8988T (cell line): ENCODE results near the gene NAALADL2.
"Not testable (repeated sequence)": the region's sequence is repeated elsewhere in the genome, so short reads cannot be mapped to it uniquely, and the experiment has no call there.

Experiments
- DNase-seq: peaks from one replicate; pipeline ENCODE4 v3.0.0; 2011

The NAALADL2 gene

DNA sequence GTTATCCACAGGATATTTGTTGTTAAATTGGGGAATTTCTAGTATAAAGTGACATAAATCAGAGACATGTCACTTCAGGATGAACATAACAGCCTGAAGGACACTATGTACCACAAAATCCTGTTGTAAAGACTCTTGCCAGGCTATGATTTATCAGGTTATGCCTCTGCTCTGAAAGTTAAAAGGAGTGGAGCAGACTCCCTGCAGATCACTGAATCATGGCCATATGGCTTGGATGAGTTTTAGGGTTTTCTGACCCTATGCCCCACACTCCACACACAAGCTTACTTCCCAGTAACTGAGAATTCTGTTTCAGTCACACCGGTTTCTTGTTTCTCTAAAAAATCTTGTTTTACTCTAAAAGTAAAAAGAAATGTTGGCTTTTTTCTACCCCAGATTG, 869.4 kb downstream of the NAALADL2 start:
- DNase-seq = no peak

DNA sequence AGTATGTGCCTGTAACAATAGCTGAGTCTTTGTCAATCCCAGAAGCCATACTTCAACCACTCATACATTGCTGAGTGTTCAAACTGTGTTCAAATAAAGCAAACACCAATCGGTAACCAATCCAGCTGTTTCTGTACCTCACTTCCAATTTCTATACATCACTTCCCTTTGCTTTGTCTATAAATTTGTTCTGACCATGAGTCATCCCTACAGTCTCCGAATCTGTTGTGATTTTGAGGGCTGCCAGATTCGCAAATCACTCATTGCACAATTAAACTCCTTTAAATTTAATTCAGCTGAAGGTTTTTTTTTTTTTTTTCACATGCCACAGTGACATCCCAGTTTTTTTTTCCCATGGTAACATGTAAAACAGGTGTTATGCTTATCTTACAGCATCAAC, 870.3 kb downstream of the NAALADL2 start:
- no peak for DNase-seq

DNA sequence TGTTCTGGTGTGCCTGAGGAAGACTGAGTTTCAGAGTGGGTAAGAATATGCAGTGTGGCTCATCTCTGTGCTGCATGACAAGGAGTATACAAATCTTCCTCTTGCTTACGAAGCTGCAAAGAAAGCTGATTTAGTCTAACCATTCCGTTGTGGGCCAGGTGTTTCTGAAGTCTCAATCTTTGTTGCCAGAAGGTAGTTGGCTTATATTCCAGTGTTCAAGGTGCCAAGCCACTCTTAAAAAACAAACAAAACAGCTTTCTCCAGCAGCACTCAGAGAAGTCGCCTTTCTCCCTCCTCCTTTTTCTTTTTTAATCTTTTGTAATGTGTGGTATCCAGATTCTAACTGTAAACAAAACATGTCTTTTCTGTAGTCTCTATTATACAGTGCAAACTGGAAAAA, 872.4 kb downstream of the NAALADL2 start:
- no peak for DNase-seq

DNA sequence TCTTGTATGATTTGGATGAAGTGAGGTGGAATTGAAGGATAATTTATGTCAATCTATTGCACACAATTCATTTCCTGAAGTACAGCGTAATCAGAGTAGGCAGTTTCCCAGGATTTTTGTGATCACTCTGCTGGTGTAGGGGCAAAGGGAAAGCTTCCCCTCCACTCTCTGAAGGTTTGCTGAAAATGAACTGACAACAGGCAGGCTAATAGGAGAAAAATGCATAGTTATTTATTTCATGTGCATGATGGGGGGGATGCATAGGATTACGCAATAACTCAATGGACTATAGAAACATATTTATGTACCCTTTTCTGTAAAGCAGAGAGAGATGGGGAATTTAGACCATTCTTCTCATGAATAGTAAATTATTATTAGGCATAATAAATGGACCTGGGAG, 872.9 kb downstream of the NAALADL2 start:
- no peak for DNase-seq

DNA sequence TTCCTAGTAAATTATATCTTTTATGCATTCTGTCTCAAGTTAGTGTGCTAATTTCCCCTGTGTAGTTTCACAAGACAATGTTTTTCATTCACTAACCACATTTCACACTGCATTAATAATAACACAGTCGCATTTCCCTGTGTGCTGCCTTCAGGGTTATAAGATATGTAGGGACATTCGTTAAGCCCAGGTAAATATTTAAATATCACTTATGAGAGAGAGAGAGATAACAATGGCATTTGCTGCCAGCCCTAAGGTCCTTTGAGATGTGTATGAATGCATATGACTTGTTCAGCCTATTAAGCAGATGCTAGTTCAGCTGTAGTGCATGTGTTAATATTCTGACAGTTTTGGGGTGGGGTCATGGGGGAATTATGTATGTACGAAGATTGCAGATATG, 876.7 kb downstream of the NAALADL2 start:
- no peak for DNase-seq

DNA sequence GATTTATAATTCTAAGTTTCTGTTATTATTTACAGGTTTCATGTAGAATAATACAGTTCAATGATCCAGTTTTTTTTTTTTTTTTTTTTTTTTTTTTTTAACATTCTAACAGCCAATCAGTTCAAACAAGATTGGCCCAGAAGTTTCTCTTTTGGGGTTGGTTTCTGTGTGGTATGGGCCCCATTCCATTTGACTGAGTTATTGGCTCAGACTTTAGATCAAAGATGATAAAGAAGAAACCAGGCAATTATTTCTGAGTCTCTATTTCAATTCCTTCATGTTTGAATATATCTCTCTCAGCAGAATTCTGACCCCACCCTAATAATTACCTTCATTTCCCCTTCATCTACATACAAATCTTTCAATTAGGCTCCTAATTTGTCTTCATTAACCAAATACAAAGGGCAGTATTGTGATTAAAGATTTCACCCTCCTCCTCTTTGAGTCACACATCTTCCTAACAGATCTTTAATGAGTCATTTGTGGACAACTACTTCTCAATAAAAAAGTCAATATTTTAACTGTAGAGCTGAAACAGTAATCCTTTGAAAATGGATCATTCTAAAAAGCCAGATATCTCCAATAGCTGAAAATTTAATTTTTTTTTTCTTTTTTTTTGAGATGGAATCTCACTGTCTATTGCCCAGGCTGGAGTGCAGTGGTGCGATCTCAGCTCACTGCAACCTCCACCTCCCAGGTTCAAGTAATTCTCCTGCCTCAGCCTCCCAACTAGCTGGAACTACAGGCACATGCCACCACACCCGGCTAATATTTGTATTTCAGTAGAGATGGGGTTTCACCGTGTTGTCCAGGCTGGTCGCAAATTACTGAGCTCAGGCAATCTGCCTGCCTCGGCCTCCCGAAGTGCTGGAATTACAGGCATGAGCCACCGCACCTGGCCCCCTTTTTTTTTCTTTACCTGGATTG, 878.8 kb downstream of the NAALADL2 start:
- no peak for DNase-seq

DNA sequence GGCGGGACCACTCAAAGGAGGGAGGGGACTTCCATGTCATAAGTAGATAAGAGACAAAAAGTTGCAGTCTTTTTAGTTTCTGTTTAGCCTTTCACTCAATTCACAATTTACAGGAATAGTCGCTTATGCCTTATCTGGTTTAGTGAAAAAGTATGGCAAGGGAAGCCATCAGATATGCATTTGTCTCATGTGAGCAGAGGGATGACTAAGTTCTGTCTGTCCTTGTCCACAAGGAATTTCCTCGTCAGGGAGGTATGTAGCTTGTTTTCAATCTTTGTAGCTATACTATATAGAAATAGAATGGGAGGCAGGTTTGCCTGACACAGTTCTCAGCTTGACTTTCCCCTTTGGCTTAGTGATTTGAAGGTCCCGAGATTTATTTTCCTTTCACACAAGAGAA, 882.8 kb downstream of the NAALADL2 start:
- DNase-seq = no peak

DNA sequence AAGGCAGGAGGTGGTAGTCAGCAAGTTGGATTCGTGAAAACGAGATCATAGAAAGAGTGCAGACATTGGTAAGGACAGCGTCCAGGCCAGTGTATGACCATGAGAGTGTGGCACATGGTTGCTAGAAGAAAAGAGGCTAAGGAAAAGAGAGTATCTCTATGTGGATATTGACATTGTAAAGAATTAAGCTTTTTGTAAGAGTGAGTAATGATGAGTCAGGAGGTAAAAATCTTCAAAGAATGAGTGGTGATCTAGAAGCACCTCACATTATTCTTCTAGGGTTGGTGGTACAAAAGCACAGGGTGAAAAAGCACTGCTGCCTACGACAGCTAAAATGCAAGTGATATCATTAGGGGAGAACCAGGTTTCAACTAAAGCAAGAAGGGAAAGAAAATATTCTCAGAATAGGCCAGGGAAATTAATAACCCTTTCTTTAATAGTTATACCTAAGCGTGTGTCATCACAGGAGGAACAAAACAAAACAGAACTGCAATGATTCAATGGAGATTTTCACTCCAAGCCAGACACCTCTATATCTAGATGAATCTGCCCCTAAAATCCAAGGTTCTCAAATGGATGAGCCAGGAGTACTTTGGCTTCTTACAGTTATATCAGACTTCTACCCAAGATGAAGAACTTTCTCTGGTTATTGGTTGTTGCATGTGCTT, 884.7 kb downstream of the NAALADL2 start:
- peak; percentile 7 for DNase-seq

DNA sequence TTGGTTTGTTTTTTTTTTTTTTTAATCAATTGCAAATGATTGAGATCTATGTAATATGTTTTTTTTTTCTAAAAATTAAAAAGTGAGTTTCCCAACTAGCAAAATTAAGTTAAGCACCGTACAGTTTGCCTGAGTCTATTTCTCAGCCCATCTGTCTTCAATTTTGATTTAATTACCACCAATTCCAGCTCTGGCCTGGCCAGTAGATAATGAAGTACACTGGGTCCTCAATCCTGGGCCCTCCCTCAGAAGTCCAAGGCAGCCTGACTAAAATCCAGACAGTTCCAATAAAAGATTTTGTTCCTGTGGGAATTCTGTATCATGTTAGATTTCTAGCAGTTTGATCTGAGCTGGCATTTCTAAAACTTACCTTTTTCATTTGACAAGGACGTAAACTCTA, 887.2 kb downstream of the NAALADL2 start:
- DNase-seq = no peak

DNA sequence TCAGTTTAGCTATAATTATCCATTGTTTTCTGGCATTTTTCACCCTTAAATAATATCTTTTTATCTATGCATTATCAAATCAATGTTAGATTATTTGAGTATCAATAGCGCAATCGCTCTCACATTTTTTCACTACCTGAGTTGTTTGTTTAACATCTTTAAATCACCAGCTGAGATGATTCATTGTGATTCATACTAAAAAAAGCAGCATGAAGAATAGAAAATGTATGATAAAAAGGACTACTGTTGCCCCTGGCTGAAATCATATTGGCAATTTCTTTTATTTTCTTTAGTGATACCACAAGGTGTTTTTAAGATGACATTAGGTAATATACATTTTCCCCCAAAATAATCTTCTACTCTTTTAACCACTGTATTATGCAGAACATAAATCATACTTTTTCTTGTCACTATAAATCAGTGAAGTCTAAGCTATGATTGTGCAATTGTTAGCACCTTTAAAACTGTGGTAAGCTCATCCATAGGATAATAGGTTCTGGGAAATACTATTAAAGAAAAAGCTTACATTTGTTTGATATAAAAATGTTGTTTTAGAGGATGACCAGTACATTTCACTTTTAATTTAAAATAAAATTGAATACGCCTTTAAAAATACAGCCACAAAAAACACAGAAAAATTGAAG, 889.1 kb downstream of the NAALADL2 start:
- no peak for DNase-seq

DNA sequence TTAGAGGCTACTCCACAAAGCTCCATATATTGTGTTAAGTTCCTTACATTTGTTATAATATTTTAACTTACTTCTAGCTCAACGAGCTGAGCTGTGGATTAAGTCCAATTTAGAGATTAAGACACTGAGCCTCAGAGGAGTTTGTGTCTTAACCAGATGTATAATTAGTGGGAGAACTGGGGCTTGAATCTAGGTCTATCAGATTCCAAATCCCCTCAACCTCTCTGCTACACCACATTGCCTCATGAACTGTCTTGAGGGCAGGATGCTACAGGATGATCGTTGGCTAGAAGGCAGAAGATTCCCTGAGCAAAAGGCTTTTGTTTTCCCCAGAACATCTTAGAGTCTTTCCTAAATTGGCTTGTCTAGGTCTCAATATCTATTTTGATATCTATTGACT, 890.8 kb downstream of the NAALADL2 start:
- DNase-seq = no peak

DNA sequence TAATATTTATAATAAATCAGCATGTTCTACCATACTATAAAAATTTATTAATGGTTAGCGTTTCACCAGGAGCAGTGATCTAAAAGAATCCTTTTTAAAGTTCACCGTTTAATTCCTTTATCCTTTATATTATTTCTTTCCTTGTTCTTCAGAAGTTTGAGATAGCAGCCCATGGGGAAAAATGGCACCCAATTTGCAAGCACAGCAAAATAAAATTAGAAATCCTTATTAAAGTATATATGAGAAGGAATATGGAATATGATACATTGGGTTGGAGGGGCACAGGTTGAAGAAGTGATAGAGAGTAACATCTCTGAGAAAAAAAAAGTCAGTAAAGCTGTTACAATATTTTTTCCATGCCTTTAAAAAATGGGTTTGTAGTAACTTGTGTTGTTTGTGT, 892.0 kb downstream of the NAALADL2 start:
- DNase-seq = no peak

DNA sequence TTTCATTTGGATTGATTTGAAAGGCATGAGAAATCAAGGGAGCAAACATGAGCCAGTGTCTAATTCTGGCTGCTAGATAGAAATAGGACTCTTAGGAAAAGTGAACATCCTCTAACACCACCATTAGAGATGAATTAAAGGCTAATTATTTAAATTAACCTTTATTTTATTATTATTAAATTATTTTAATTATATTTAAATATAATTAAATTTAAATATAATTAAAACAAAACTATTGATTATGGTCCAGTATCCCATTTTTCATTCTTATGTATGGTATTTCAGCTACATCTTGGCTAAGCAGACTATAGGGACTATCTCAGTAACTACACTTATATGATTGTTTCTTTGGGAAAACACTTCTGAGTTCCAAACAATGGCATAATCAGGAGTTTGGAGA, 904.8 kb downstream of the NAALADL2 start:
- no peak for DNase-seq

DNA sequence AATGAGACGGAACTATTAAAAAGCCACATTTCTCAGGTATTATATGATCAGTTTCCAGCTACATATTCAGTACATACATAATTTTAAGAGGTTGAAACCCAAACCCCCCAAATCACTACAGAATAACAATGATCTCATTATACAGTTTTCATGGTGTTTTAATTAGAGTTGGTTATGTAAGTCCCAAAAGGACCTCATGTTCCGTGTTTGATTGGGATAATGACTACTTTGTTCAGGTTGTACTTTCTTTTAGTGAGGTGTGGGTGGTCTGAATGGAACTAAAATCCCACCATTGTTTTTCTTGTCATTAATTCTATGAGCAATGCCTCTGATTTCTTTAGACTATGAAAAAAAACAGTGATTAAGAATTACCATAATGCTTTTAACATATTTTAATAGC, 905.6 kb downstream of the NAALADL2 start:
- DNase-seq = no peak

DNA sequence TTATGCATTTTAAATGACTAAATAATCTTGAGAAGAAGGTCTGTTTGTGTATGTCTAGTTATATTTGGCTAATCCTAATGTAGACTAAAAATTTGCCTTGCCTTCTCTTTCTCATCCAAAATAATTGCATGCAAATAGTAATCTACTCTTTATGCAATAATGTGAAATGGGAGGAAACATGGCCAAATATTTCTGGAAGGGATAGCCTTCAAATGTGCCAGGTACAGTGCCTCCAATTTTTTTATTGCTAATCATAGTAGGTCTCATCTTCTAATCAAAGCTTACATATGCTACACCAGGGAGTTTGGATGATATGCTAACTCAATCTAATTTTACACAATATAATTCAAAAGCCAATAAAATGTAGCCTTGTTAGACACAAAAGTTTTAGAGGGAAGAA, 911.3 kb downstream of the NAALADL2 start:
- no peak for DNase-seq

DNA sequence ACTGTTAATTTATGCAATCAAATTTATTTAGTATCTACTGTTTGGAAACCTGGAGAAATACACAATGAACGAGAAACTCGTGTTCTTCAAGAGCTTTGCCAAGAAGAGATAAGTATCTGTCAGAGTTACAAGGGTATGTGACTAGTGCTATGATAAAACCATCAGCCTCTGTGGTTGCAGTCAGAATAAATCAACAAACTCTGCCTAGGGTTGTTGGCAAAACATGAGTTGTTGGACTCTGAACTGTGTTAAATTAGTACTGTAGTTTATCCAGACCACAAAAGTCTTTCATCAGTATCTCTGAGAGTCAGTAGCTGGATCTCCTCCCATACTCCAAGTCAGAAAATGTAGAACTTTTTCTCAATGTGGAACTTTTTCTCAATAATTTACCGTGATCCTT, 918.4 kb downstream of the NAALADL2 start:
- no peak for DNase-seq

DNA sequence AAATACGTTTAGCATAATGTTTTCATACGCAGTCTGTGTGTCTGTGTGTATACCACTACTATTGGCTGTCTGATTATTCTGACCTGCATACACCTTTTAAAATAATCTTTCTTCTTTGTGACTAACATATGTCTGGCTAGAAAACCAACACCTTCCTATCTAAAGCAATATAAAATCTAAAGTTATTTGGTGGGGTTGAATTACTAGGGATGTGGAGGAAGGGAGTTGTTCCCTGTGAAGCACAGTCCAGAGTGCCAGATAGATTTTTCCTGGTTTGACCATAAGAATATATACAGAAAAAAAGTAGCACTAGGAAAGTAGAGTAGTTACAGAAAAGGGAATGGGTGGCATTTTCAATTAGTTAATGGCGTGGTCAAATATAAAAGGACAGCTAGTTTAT, 918.8 kb downstream of the NAALADL2 start:
- DNase-seq = no peak

DNA sequence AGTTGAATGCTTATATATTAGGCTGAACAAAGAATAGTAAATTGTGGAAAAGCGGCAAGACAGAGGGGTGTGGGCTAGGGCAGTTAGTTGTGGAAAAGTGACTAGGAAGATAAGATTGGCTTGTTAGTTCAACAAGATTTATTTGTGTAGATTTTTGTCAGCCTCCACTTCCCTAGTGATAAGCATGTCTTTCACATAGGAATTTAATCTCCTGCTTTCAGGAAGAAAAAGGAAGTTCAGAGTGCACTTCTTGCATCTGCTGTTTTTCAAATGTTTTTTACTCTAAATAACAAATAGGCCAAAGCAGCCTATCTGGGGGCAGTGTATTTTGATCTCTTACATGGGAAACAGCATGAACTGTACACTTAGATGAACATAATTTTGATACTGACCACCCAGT, 919.9 kb downstream of the NAALADL2 start:
- no peak for DNase-seq

DNA sequence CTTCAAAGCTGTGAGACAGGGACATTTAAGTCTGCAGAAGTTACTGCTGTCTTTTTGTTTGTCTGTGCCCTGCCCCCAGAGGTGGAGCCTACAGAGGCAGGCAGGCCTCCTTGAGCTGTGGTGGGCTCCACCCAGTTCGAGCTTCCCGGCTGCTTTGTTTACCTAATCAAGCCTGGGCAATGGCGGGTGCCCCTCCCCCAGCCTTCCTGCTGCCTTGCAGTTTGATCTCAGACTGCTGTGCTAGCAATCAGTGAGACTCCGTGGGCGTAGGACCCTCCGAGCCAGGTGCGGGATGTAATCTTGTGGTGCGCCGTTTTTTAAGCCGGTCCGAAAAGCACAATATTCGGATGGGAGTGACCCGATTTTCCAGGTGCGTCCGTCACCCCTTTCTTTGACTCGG, 928.0 kb downstream of the NAALADL2 start:
- DNase-seq = not testable (repeated sequence)

DNA sequence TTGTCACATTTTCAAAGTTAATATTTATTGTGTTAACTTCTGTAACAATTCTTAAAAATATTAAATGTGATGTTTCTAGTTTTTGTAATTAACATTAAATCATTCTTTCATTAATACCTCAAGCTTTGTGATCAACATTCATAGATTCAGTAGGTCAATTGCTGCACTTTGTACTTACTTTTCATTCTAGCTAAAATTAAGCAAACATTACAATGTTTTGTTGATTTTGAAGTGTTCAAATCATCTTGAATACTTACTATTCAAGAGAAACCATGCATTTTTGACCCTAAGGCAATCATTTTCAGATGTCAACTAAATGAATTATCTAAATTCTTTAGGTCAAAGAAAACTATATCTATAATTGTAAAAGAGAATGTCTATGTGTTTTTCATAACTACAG, 933.1 kb downstream of the NAALADL2 start:
- DNase-seq = no peak

DNA sequence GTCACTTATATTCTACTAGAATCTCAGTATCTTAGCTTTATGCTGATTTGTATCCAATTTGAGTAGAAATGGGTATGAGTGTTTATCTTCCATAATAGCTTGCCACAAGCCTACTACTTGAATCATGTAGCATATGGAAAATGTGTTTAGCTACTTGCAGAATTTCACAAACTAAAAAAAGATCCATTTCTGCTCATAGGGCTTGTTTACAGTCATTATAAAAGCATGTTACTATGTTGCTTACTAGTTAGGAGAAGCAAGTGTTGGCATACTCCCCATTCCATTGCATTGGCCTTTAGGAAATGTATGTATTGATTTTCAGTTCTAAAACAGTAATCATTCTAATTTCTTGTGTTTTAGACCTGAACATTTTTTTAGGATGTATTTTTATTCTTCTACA, 939.2 kb downstream of the NAALADL2 start:
- DNase-seq = no peak

DNA sequence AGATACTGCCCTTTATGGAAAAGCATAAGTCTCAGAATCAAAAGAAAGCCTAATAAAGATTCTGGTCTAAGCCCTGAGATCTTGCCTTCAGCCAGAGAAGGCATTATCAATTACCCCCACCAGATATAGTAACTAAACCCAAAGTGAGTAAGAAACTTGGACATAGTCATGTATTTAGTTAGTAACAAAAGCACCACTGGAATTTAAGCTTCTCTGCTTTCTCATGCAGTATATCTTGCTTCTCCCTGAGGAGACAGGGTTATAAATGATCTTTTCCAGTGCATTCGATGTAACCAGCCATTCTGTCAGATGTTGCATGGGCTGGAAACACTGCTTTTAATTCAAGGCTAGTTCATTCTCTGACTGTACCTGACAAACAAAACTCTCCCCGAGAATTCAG, 946.7 kb downstream of the NAALADL2 start:
- DNase-seq = no peak

DNA sequence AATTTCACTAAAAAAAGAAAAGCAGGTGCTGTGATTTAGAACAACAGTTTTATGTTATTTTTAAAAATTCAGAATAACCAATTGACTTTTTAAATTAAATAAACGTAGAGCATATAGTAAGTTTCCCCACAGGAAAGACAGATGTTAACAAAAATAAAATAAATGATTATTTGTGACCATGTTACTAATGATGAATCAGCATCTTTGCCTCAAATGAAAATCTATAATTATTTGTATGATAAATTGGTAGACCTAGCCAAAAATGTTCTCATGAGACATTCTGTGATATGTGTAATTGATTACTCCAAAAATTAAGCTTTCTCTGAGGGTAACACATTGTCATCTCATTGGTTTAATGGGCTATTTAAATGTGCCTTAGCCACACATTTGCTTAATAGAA, 948.0 kb downstream of the NAALADL2 start:
- no peak for DNase-seq
